Chondrocyte (in vitro differentiated cells): ENCODE data around the gene CYP4Z1. TPM values are rescaled to one million over a fixed set of nuclear protein-coding genes. Genes with fewer than 3 reads are reported as not detected.
"Not testable (repeated sequence)": the region's sequence is repeated elsewhere in the genome, so short reads cannot be mapped to it uniquely, and the experiment has no call there.

ENCODE experiments used
- DNase-seq: peaks from one replicate; pipeline ENCODE4 v3.0.0; 2021; ENCODE audit warnings: mixed read lengths, low spot score
- H3K27ac Mint-ChIP-seq: one replicate; pipeline ENCODE4 v1.8.0; 2021; ENCODE audit warnings: mild to moderate bottlenecking, moderate library complexity, mixed read lengths; ENCODE audit not compliant: unreplicated experiment
- H3K27me3 Mint-ChIP-seq: 2 replicates; pipeline ENCODE4 v1.8.0; 2021; ENCODE audit warnings: low read depth, mixed read lengths
- H3K36me3 Mint-ChIP-seq: 2 replicates; pipeline ENCODE4 v1.8.0; 2021; ENCODE audit warnings: low read depth, mixed read lengths
- H3K4me1 Mint-ChIP-seq: 2 replicates; pipeline ENCODE4 v1.8.0; 2021; ENCODE audit warnings: low read depth, mild to moderate bottlenecking, mixed read lengths
- H3K4me3 Mint-ChIP-seq: one replicate; pipeline ENCODE4 v1.8.0; 2021; ENCODE audit warnings: mild to moderate bottlenecking, moderate library complexity, mixed read lengths; ENCODE audit not compliant: unreplicated experiment
- H3K9me3 Mint-ChIP-seq: 2 replicates; pipeline ENCODE4 v1.8.0; 2021; ENCODE audit warnings: low read depth, mixed read lengths
- total RNA-seq: library from RNA; stranded (reverse); gene quantifications from 3 replicates; pipeline ENCODE4 v1.2.1, GENCODE V29; 2021
- TF ChIP-seq, protein P1 (sequence below): fragments of 200-600 bp; sonication (generic); IDR thresholded peaks from 2 replicates; pipeline ENCODE4 v1.5.0; 2021; ENCODE audit warnings: antibody characterized with exemption, mild to moderate bottlenecking, moderate library complexity

CYP4Z1 gene
- total RNA-seq, 1 donor from 2014 or later, result not detected

DNA sequence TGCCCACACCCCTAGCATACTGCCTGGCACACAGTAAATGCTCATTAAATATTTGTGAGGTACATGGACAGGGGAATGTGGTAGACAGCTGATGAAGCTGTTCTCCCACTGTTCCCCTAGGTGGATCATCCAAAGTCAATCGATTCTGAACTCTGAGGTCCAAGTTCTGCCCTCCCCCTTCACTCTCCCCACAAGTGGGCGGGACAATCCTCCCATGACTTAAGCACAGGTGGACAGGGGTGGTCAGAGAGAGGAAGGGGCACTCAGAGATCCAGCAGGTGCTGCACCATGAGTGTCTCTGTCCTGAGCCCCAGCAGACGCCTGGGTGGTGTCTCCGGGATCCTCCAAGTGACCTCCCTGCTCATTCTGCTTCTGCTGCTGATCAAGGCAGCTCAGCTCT, 70.2 kb downstream of the CYP4Z1 start, which contains the start of gene CYP4A22:
Gene CYP4A22 (plus strand): TSS at position 244 of the 400 bp plus-strand sequence. CDS start 45 bp downstream, at position 289.
- Mint-ChIP-seq H3K4me3 (no peak within 1 kb of the TSS), H3K27ac (no peak within 1 kb of the TSS), H3K9me3 (no peaks in the 10 kb centered on the region), H3K27me3 (peaks cover 9% of the 10 kb centered on the region), H3K36me3 (peaks cover 2% of the 10 kb centered on the region), H3K4me1 (no peaks in the 10 kb centered on the region)
- no peak for DNase-seq
- TF ChIP-seq, protein P1, sequence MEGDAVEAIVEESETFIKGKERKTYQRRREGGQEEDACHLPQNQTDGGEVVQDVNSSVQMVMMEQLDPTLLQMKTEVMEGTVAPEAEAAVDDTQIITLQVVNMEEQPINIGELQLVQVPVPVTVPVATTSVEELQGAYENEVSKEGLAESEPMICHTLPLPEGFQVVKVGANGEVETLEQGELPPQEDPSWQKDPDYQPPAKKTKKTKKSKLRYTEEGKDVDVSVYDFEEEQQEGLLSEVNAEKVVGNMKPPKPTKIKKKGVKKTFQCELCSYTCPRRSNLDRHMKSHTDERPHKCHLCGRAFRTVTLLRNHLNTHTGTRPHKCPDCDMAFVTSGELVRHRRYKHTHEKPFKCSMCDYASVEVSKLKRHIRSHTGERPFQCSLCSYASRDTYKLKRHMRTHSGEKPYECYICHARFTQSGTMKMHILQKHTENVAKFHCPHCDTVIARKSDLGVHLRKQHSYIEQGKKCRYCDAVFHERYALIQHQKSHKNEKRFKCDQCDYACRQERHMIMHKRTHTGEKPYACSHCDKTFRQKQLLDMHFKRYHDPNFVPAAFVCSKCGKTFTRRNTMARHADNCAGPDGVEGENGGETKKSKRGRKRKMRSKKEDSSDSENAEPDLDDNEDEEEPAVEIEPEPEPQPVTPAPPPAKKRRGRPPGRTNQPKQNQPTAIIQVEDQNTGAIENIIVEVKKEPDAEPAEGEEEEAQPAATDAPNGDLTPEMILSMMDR, result no peak

DNA sequence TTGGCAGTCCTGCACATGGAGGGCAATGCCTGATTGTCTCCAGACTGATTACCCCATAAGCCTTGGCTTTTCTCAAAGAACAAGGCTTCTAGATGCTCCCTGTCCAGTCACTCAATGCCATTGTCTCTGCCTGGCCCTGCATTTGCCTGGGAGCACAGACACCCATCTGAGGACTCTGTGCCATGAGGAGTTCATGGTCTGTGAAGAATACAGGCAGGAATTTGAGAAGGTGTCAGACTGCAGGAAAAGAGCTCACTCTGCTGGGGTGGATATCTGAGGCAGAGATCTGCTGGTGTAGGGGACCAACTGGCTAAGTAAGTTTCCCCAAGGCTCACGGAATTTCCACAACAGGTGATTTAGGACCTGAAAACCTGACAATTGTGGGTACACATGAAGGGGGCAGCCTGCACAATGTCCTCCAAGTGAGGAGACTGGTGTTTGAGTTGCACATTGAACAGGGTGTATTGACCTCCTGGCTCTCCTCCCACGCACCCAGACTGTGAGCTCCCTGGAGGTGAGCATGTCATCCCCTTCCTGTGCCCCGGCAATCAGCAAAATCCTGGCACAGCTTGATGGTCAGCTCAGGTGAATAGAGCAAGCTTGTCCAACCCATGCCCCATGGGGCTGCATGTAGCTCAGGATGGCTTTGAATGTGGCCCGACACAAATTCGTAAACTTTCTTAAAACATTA, 71.0 kb downstream of the CYP4Z1 start:
- H3K4me1 Mint-ChIP-seq, result no peaks in the 10 kb centered on the region
- H3K9me3 Mint-ChIP-seq, result no peaks in the 10 kb centered on the region
- H3K27ac Mint-ChIP-seq, result no peak overlapping the region
- H3K27me3 Mint-ChIP-seq, result peaks cover 9% of the 10 kb centered on the region
- H3K36me3 Mint-ChIP-seq, result peaks cover 2% of the 10 kb centered on the region
- no peak overlapping the region for H3K4me3 Mint-ChIP-seq
- no peak for DNase-seq
- TF ChIP-seq, protein P1, result no peak

DNA sequence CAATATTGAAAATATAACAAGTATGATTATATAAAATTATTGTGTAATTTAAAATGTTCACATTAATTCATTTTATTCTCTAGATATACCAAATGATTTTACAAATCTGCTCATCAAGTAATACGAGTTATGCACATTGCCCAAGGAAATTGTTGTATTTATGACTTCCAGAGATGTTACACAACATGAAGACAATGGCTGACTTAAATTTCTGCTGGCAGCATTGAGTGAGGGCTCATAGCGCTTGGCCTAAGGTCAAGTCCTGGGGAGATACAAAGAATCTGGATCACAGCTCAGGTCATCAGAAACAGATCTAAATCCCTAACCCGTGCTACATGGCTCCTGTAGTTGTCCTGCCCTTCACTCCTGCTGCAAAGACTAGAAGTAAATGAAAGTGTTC, 73.3 kb downstream of the CYP4Z1 start:
- H3K27me3 Mint-ChIP-seq, H3K4me3 Mint-ChIP-seq, H3K27ac Mint-ChIP-seq, H3K36me3 Mint-ChIP-seq, H3K9me3 Mint-ChIP-seq, DNase-seq, H3K4me1 Mint-ChIP-seq: not testable (repeated sequence)

GRCh38 chr1:47143654-47144053, 76.6 kb downstream of the CYP4Z1 start:
- not testable (repeated sequence) for H3K27ac Mint-ChIP-seq, DNase-seq, H3K36me3 Mint-ChIP-seq, H3K4me1 Mint-ChIP-seq, H3K4me3 Mint-ChIP-seq, H3K9me3 Mint-ChIP-seq
- peaks cover 12% of the 10 kb centered on the region for H3K27me3 Mint-ChIP-seq
- TF ChIP-seq, protein P1, result peak; percentile 34

DNA sequence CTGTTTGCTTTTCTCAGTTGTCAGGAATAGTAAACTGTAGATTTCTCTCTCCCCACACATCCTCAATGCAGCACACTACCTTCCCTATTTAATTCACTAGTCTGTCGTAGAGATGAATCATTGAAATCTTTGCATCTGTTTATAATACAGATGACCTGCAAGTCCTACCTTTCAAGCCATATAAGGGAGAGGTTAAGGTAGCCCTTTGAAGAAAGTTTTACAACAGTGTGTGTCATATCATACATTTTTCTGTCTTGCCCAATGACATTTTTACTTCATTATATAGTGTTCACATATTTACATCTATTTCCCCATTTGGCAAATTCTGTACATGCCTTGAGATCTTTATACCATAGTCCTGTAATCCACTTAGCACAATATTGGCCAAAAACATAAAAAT, 79.5 kb downstream of the CYP4Z1 start:
- H3K27ac Mint-ChIP-seq, H3K4me1 Mint-ChIP-seq, H3K36me3 Mint-ChIP-seq, DNase-seq, H3K4me3 Mint-ChIP-seq, H3K9me3 Mint-ChIP-seq: not testable (repeated sequence)
- H3K27me3 Mint-ChIP-seq, result peaks cover 16% of the 10 kb centered on the region

DNA sequence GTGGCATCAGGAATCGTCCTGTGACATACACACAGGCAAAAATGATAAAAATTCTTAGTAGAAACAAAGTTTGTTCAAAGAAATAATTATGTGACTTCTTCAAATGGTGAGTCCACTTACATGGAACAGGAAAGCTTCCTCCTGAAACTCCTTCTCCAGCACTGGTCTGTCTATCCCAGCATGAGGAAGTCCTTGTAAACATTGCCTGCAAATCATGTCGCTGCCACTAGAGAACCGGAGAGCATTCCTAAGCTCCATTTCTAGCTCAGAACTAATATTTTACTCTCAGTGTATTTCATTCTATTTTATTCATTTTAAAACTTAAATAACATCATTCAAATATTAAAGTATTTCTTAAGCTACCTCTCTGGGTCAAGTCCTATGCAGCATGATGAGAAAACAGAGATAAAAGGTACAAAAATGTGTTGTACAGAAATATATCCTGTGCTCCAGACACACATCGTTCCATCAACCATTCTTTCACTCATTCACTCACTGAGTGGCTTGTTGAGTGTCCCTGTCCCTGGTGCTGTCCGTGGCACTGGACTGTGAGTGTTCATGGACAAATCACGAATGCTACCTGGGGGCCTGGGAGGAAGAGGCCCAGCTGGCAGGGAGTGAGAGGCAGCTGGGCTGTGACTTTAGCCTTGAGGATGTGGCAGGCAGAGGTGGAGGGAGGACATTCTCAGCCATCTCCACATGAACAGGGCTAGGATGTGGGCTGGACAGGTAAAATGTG, 80.2 kb downstream of the CYP4Z1 start:
- Mint-ChIP-seq H3K27ac (no peak overlapping the region), H3K4me3 (no peak overlapping the region), H3K36me3 (no peaks in the 10 kb centered on the region), H3K9me3 (no peaks in the 10 kb centered on the region), H3K4me1 (no peaks in the 10 kb centered on the region), H3K27me3 (peaks cover 14% of the 10 kb centered on the region)
- DNase-seq, result no peak
- TF ChIP-seq, protein P1, result no peak

DNA sequence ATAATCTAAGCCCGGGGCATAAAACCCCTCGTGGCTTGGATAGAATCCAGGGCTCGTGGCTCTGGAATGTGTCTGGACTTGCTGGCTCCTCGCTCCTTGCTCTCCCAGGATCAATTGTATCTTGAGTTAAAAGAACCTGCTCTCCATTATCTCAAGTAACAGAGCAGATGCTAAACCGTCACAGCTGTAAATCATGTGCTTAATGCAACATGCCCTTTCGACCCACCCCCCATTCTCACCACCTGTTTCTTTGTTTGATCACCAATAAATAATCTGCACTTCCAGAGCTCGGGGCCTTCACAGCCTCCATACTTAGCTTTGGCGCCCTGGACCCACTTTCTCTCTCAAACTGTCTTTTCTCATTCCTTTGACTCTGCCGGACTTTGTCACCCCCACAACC, 82.1 kb downstream of the CYP4Z1 start:
- not testable (repeated sequence) for H3K36me3 Mint-ChIP-seq, H3K27ac Mint-ChIP-seq, H3K9me3 Mint-ChIP-seq, DNase-seq, H3K4me3 Mint-ChIP-seq, H3K4me1 Mint-ChIP-seq
- H3K27me3 Mint-ChIP-seq, result peaks cover 17% of the 10 kb centered on the region

DNA sequence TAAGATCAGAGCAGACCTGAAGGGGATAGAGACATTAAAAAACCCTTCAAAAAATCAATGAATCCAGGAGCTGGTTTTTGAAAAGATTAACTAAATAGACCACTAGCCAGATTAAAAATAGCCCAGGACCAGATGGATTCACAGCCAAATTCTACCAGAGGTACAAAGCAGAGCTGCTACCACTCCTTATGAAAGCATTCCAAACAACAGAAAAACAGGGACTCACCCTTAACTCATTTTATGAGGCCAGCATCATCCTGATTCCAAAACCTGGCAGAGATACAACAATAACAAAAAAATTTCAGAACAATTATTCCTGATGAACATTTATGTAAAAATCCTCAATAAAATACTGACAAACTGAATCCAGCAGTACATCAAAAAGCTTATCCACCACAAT, 89.4 kb downstream of the CYP4Z1 start:
- Mint-ChIP-seq H3K9me3 (peaks cover 26% of the 10 kb centered on the region), H3K27me3 (peaks cover 12% of the 10 kb centered on the region)

DNA sequence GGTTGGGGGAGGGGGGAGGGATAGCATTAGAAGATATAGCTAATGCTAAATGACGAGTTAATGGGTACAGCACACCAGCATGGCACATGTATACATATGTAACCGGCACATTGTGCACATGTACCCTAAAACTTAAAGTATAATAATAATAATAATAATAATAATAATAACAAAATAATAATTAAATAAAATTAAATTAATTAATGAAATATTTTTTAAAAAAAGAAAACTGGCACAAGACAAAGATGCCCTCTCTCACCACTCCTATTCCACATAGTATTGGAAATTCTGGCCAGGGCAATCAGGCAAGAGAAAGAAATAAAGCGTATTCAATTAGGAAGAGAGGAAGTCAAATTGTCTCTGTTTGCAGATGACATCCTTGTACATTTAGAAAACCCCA, 90.9 kb downstream of the CYP4Z1 start:
- H3K27me3 Mint-ChIP-seq, result peaks cover 14% of the 10 kb centered on the region
- peaks cover 30% of the 10 kb centered on the region for H3K9me3 Mint-ChIP-seq
- not testable (repeated sequence) for H3K27ac Mint-ChIP-seq, DNase-seq, H3K4me1 Mint-ChIP-seq, H3K4me3 Mint-ChIP-seq, H3K36me3 Mint-ChIP-seq

More for the DNA sequence above, 89.4 kb downstream of the CYP4Z1 start:
- not testable (repeated sequence) for H3K36me3 Mint-ChIP-seq, DNase-seq, H3K27ac Mint-ChIP-seq, H3K4me3 Mint-ChIP-seq, H3K4me1 Mint-ChIP-seq
